Endometrium (tissue), 2 donors: ENCODE data around the gene GLG1.
"Not testable (repeated sequence)": the region's sequence is repeated elsewhere in the genome, so short reads cannot be mapped to it uniquely, and the experiment has no call there.

Experiments used
- FAIRE-seq: peaks from 2 replicates; lab custom pipeline; 2012; peaks lifted over from hg19 to GRCh38; lab: Jason Lieb, UNC
- donor health status: control.
- donor health status: control.

GLG1 gene

DNA sequence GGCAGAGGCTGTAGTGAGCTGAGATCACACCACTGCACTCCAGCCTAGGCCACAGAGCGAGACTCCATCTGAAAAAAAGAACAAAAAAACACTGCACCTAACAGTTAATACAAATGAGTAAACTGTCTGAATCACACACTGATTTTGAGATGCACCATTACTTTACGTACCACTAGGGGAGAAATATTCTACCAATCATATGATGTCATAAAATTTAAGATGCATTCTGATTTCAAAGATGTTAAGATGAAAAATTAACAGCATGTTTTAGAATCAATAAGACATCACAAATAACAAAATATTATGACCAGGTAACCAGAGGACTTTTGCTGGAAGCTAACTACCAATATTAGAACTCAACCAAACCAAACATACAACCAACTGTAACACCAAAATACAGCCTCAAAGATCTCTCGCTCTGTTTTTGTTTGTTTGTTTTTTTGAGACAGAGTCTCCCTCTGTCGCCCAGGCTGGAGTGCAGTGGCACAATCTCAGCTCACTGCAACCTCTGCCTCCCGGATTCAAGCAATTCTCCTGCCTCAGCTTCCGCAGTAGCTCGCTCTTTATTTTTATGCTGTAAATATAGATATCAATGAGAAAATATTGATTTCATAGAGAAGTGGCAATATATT lies 31.6 kb downstream of the GLG1 start:
- no peak for FAIRE-seq

DNA sequence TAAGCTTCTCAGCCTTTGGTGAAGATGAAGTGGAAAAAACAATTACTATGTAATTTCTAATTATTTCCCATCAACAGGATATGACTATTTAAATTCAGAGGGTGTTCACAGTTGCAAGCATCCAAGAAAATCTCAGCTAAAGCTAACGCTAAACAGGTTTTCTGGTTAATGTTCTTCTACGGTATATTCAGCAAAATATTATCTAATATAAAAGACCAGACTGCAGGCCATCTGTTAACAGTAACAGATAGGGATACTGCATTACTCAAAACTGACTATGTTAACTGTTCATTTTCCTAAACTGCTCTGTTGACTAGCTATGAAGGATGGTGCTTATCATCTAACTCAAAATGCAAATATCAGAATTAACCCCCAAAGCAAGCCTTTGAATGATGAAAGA lies 32.8 kb downstream of the GLG1 start:
- FAIRE-seq: no peak

DNA sequence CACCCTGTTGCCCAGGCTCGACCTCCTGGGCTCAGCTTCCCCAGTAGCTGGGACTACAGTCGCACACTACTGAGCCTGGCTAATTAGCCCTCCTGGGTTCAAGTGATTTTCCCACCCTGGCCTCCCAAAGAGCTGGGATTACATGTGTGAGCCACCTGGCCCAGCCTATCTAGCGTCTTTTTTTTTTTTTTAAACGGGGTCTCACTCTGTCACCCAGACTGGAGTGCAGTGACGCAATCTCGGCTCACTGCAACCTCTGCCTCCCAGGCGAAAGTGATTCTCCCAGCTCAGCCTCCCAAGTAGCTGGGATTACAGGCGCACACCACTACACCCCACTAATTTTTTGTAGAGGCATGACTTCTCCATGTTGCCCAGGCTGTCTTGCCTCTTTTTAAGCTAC lies 33.3 kb downstream of the GLG1 start:
- no peak for FAIRE-seq

DNA sequence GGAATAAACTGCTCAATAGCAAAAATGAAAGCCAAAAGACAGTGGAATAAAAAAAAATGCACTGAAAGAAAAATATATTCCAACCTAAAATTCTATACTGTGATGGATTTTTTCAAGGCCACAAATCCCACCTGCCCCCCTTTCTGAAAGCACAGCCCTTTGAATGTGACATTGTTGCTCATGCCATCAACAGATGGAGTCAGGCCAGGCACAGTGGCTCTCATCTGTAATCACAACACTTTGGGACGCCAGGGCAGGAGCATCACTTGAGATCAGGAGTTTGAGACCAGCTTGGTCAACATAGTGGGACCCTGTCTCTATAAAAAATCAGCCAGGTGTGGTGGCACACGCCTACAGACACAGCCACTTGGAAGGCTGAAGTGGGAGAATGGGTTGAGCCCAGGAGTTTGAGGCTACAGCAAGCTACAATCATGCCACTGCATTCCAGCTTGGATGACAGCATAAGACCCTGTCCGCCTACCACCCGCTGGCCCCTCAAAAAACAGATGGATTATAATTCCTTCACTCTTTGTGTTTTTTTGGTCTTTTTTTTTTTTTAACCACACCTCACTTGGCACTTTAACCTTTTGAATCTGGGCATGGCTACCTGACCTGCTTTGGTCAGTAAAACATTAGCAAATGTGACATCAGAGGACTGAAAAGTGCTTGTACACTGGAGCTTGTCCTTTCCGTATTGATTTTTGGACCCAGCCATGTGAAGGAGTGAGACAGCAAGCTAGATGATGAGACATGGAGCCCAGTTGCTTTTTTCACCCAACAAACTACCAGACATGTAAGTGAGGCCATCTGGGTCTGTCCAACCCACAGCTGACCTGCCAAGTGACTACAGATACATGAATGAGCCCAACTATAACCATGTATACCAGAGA lies 36.3 kb downstream of the GLG1 start:
- FAIRE-seq: no peak

DNA sequence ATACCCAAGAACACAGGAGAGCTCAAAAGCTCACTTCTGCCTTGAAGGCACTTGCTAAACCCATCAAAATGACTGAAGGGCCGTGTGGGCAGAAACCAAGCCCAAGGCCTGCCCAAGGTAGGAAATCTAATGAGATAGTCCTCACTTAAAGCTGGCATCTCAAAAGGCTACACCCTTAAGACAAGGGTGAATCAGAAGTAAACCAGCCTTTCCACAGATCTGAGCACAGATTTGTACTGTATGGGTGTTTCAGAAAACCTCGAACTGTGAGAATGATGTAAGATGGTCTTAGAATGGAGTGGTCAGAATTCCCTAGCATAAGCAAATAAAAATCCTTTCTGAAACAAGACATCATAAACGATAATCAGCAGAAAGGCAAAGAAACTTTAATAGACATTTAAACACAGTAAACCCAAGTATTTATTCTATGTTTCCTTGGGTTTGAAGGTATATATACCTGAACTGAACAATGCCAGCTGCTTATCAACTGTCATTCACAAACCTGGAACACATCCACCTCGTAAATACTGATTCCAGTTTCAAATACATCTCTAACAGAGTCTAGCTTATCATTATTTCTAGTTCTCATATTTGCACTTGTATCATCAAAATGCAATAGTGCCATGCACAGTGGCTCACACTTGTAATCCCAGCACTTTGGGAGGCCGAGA lies 37.8 kb downstream of the GLG1 start:
- no peak for FAIRE-seq

DNA sequence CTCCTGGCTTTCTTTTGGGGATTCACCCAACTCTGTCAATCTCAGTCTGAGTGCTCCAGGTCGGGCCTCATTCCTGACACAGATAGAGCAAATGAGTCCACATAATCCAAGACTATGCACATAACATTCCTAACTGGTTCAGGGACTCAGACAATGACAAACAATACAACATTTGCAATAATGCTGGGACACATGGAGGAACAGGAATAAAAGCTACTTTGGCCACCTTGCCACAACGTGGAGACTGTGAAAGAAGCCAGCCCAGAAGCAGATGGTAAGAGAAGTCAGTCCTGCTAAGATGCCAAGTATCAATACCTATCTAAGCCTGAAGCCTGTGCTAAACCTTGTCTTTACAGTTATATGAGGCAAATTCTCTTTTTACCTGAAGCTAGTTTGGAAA lies 39.0 kb downstream of the GLG1 start:
- FAIRE-seq: no peak

DNA sequence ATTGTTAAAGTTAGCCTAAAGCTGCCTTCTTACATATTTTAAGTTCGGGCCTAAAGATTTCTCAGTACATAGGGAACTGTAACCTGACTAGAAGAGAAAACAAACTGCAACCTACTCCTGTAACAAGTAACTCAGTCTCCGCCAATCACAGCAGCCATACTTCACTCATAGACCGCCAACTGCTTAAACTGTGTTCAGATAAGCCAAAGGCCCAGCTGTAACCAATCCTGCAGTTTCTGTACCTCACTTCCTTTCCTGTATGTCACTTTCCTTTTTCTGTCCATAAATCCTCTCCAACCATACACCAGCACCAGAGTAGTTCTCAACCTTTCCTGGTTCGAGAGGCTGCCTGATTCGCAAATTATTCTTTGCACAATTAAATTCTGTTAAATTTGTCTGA lies 41.5 kb downstream of the GLG1 start:
- no peak for FAIRE-seq

DNA sequence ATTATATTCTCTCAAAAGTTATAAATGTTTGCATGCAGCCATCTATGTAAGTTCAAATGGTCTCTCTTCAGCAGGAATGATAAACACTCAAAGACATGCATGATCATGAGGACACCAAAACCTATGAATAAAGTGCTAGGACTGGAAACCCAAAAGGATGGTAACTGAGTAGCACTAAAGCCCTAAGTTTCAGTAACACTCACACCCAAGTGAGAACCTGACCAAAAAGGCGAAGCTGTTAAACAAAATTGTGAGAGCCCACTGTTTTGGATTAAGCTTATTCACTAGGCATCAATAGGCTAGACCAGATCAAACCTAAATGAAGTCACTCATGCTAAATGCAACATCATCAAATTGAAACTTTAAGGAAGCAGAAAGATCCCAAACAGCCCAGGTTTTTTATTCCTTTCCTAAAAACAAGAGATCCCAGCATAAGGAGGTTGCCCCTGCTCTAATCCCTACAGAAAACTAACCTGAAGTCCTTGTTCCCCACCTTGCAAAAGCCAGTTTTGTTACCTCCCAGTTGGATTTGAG lies 42.4 kb downstream of the GLG1 start:
- FAIRE-seq: no peak

DNA sequence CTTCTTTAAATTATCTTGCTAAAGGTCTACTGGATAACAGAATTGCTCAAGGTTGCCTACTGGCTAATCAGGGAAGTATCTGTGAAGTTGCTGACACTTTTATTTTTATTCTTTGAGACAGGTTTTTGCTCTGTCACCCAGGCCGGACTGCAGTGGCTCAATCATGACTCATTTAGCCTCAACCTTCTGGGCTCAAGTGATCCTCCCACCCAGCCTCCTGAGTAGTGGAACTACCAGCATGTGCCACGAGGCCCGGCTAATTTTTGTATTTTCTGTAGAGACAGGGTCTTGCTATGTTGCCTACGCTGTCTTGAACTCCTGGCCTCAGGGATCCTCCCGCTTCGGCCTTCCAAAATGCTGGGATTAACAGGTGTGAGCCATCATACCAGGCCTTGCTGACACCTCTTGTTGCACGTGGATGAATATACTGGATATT lies 43.1 kb downstream of the GLG1 start:
- FAIRE-seq: no peak

DNA sequence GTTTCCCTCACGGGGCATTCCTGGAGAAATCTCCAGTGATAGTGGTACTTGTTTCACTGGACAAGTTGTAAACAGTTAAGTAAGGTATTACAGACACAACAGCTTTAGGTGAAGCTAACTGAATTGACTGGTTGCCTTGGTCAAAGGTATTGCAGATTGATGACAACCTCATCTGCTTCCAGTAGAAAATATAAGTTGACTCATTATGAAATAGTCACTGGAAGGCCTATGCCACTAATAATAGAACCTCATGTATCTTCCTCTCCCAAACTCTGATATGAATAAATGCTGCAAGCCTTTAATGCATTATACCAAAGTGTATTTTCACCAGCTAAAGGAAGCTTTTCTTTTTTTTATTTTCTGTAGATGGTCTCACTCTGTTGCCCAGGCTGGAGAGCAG lies 44.8 kb downstream of the GLG1 start:
- FAIRE-seq: no peak

DNA sequence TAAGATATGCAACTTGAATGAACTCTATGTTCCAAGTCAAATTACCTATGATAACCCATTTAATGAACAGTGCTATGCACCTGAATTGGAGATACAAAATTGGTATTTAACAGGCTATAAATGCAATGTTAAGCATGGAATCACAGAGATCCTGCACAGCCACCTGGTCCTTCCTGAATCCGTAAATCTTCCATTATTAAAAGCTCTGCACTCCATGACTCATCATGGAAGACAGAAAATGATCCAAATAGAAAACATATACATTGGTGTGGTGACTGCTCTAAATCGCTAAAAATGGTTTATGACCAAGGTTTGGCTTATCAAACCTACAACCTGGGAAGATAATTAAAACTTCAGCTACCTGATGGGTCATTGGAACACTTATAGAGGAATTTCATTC lies 45.3 kb downstream of the GLG1 start:
- no peak for FAIRE-seq

DNA sequence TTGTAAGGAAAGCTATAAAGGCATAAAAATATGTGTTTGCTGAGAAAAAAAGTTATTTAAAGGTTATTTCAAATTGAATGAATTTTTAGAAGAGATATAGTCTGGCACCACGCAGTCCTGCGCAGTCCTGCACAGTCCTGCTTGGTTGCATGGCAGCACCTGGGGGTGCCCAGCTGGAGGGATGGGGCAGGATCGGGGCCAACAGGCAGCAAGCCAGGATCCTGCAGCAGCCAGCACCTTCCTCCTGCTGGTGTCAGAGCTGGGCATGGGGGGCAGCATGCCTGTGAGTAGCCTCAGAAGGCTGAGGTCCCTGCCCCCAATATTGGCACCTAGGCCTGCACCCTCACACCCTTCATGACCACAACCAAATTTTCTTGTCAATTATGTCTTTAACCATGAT lies 46.0 kb downstream of the GLG1 start:
- FAIRE-seq: no peak

DNA sequence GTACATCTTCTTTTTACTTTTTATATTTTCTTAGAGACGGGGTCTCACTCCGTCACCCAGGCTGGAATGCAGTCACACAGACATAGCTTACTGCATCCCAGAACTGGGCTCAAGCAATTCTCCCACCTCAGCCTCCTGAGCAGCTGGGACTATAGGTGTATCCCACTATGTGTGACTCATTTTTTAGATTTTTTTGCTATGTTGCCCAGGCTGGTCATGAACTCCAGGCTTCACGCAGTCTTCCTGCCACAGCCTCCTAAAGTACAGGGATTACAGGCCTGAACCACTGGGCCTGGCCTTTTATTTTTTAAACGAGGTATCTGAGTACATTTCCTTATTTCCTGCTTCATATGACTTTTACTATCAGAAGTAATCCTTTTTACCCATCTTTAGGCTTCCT lies 48.0 kb downstream of the GLG1 start:
- no peak for FAIRE-seq

DNA sequence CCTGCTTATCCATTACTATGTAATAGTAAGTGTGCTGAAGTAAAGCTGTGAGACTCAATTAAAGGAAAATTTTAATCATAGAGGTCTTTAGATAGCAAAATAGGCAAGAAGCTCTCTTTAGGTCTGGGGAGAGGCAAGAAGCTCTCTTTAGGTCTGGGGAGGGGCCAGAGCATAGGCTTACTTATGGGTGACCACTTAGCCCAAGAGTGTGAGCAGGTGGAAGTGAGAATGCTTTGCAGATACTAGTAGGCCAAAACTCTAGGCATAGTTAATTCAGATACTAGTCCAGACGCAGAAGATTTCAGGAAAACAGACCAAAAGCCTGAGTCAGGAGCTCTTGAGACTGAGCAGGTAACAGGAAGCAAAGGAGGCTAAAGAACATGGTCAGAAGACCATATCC lies 49.6 kb downstream of the GLG1 start:
- FAIRE-seq: no peak

DNA sequence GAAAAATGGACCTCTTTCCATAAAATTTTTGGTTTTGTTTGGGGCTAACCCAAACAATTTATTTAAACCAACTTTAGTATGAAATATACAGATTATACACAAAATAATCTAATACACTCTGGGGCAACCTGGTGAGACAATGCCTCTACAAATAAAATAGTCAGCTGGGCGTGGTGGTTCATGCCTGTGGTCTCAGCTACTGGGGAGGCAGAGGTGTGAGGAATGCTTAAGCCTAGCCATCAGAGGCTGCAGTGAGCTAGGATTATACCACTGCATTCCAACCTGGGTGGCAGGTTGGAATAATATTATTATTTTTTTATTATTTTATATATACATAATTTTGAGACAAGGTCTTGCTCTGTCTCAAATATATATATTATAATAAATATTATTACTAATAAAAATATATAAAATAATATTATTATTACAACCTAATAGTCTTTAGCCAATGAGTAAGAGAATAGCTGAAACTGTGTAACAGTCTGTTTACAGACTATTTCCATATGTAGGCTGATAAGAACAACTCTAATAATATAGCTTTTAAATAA lies 50.5 kb downstream of the GLG1 start:
- FAIRE-seq: no peak

DNA sequence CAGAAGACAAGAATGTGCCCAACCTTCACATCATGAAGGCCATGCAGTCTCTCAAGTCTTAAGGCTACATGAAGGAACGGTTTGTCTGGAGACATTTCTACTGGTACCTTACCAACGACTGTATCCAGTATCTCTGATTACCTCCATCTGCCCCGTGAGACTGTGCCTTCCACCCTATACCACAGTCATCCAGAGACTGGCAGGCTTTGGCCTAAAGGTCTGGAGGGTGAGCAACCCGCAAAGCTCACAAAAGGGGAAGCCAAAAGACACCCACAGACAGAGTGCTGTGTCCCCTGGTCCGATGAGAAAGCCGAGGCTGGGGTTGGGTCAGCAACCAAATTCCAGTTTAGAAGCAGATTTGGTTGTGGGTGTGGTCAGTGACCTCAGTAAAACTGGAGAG lies 54.6 kb downstream of the GLG1 start:
- not testable (repeated sequence) for FAIRE-seq

DNA sequence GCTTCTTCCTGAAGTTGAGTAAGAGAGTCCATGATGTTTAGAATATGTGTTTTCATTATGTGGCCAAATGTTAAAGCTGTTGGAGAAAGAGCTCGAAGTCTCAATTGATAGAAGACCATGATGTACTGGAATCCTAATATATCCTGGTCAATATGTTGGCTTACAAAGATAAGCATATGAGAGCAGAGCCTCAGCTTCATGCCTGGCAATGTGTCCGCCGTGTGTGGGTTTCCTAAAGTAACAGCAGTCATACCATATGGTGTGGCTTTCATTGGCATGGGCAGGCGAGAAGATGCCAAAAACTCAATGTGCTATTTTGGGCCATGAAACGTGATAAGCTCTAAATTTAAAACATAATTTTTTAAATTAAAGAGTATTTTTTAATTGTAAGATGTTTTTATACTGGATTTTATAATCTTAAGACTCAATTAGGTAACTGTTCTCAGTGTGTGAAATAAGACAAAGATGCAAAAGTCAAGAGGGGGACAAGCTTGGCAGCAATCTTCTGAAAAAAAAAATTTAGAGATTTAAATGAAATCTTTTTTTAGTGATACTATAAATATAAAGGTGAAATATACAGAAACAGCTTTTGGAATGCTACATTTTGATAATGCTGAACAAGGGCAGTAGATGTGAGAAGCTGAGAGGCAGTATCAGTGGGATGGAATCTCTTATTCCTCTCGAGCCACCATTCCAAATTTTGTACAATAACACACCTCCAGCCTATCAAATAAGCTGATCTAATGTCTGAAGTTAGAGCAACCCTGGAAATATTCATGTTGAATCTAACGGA lies 56.5 kb downstream of the GLG1 start:
- not testable (repeated sequence) for FAIRE-seq

DNA sequence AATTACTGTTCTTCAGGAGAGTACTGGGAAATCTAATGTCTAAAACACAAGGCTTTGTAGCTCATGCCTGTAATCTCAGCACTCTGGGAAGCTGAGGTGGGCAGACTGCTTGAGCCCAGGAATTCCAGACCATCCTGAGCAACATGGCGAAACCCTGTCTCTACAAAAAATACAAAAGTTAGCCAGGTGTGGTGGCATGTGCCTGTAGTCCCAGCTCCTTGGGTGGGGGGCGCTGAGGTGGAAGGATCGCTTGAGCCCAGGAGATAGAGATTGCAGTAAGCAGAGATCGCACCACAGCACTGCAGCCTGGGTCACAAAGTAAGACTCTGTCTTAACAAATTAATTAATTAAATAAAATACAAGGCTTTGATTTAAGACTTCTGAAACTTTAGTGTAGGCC lies 60.8 kb downstream of the GLG1 start:
- FAIRE-seq: not testable (repeated sequence)

DNA sequence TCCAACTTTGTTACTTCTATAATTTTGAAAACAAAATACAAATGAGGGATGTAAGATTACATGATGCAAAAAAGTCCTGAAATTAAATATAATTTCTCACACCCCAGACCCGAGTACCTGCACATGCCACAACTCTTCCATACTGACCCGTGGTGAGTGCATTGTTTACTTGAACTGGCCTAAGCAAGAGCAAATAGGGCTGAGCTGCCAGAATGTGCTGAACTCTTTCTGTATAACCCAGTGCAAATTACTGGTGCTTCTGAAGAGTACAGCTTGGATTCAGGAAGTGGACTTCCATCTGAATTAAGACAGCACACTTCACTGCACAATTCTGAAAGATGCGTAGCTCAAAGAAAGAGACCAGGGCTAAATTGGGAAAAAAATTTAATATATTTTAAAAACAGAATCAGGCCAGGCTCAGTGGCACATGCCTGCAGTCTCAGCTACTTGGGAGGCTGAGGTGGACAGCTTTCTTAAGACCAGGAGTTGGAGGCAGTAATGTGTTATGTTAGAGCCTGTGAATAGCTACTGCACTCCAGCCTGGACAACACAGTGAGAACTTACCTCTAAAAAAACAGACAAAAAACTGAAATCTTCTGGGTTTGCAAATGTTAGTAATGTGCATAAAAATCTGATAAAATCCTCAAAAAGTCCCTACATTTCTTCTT lies 63.9 kb downstream of the GLG1 start:
- FAIRE-seq: not testable (repeated sequence)

DNA sequence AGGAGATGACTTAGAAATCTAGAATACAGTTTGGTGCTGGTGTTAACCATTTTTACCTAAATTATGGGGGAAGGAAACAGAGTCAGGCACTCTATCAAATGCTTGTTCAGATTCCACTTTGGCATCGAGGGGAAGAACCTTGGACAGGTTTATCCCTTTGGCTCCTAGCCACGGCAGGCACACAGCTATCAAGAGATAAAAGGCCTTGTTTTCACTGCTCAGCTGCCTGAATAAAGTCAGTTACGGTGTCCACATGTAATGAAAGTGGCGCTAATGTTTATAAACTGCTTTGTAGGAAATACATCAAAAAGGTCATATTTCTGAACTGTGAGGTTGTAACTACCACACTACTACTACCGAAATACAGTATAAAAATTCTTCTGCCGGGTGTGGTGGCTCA lies 66.3 kb downstream of the GLG1 start:
- not testable (repeated sequence) for FAIRE-seq

DNA sequence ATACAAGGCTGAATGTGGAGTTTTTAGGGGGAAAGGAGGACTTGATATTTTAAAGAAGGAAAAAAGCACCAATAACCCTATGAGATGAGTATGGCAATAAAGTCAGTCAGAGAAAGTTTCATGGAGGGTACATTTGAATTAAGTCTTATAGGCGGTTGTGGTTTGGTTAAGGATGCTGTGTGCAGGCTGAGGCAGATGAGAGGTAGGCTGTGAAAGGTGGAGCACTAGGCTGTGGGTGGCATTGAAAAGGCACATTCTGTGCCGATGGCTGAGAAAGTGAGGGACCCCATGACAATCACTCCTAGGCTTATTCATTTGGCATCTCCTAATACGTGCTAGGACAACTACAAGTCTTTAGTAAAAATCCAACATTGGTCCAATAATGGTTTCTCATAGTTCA lies 68.1 kb downstream of the GLG1 start:
- not testable (repeated sequence) for FAIRE-seq
